HepG2 (cell line): ENCODE measurements around the gene EPHA10. TPM values are rescaled to one million over a fixed set of nuclear protein-coding genes. Genes with fewer than 3 reads are reported as not detected.

Source experiments
- AHR ChIP-seq: IDR thresholded peaks from 2 replicates; pipeline ENCODE4 v1.6.1; 2018; ENCODE audit warnings: missing genetic modification reagents, missing compliant biosample characterization
- ASH2L ChIP-seq: fragments of 300-600, 200-600 bp; sonication (generic); IDR thresholded peaks from 2 replicates; pipeline ENCODE4 v1.7.0; 2017; ENCODE audit warnings: low read depth, mild to moderate bottlenecking, moderate library complexity, mixed read lengths, low read length; ENCODE audit not compliant: insufficient read length
- HDAC6 ChIP-seq: fragments of 200-600 bp; sonication (generic); IDR thresholded peaks from 2 replicates; pipeline ENCODE4 v1.7.0; 2017; ENCODE audit warnings: mild to moderate bottlenecking, antibody characterized with exemption, low read length, low read depth
- HNF4G ChIP-seq, 2 experiments: sonication (generic) in 1 of 2; formaldehyde crosslinking in 1 of 2; IDR thresholded peaks; 2 replicates each; pipeline versions ENCODE4 v1.4.0 to v1.6.1; 2011 to 2020; ENCODE audit warnings: borderline replicate concordance in 2 of 2, low read depth in 2 of 2, mild to moderate bottlenecking in 2 of 2, low read length in 1 of 2, missing genetic modification reagents in 1 of 2, moderate library complexity in 1 of 2
- HNRNPK ChIP-seq: fragments of 200-400 bp; formaldehyde crosslinking; IDR thresholded peaks from 2 replicates; pipeline ENCODE4 v1.6.1; 2018; ENCODE audit warnings: low read length, low read depth, moderate library complexity, mild to moderate bottlenecking; ENCODE audit not compliant: poor library complexity, severe bottlenecking
- HNRNPUL1 ChIP-seq: fragments of 200-400 bp; formaldehyde crosslinking; IDR thresholded peaks from 2 replicates; pipeline ENCODE4 v1.6.1; 2017; ENCODE audit warnings: low read depth, mild to moderate bottlenecking, low read length, moderate library complexity
- KMT2A ChIP-seq: sonication (generic); formaldehyde crosslinking; IDR thresholded peaks from 2 replicates; pipeline ENCODE4 v1.4.0; 2020; ENCODE audit warnings: missing genetic modification reagents
- NFKB2 ChIP-seq: sonication (generic); formaldehyde crosslinking; IDR thresholded peaks from 2 replicates; pipeline ENCODE4 v1.4.0; 2020; ENCODE audit warnings: missing genetic modification reagents, borderline replicate concordance
- PCBP2 ChIP-seq: fragments of 200-400 bp; formaldehyde crosslinking; optimal IDR thresholded peaks from 2 replicates; pipeline ENCODE3; 2018; ENCODE audit warnings: low read length, low read depth; ENCODE audit not compliant: poor library complexity, severe bottlenecking
- SMARCE1 ChIP-seq: fragments of 450-650 bp; IDR thresholded peaks from 2 replicates; pipeline ENCODE4 v1.6.1; 2017; ENCODE audit warnings: borderline replicate concordance
- STAG1 ChIP-seq: sonication (generic); formaldehyde crosslinking; IDR thresholded peaks from 2 replicates; pipeline ENCODE4 v1.4.0; 2020; ENCODE audit warnings: missing genetic modification reagents
- TAF15 ChIP-seq: fragments of 200-400 bp; formaldehyde crosslinking; IDR thresholded peaks from one replicate; pipeline ENCODE4 v1.6.1; 2018; ENCODE audit warnings: mild to moderate bottlenecking, low read depth, low read length; ENCODE audit not compliant: poor library complexity, severe bottlenecking
- TFDP1 ChIP-seq: IDR thresholded peaks from 2 replicates; pipeline ENCODE4 v1.6.1; 2016; ENCODE audit warnings: missing compliant biosample characterization, missing genetic modification reagents, borderline replicate concordance
- XRCC5 ChIP-seq: fragments of 200-400 bp; formaldehyde crosslinking; optimal IDR thresholded peaks from 2 replicates; pipeline ENCODE3; 2017; ENCODE audit warnings: mild to moderate bottlenecking, low read length
- YY1 ChIP-seq: IDR thresholded peaks from 2 replicates; pipeline ENCODE4 v1.6.1; 2011; ENCODE audit warnings: low read length, low read depth, moderate library complexity, mild to moderate bottlenecking; ENCODE audit not compliant: insufficient read depth, insufficient replicate concordance
- ZNF230 ChIP-seq: sonication (generic); formaldehyde crosslinking; IDR thresholded peaks from 2 replicates; pipeline ENCODE4 v1.4.0; 2020; ENCODE audit warnings: mild to moderate bottlenecking, missing genetic modification reagents
- ZNF282 ChIP-seq: fragments of 450-650 bp; IDR thresholded peaks from 2 replicates; pipeline ENCODE4 v1.6.1; 2018; ENCODE audit not compliant: partially characterized antibody
- ZNF446 ChIP-seq: sonication (generic); formaldehyde crosslinking; IDR thresholded peaks from 2 replicates; pipeline ENCODE4 v1.5.0; 2020; ENCODE audit warnings: mild to moderate bottlenecking, missing genetic modification reagents
- ZNF468 ChIP-seq: sonication (generic); formaldehyde crosslinking; IDR thresholded peaks from 2 replicates; pipeline ENCODE4 v1.8.0; 2022; ENCODE audit warnings: mild to moderate bottlenecking, moderate library complexity, missing genetic modification reagents
- ZNF530 ChIP-seq: sonication (generic); formaldehyde crosslinking; IDR thresholded peaks from 2 replicates; pipeline ENCODE4 v1.5.0; 2020; ENCODE audit warnings: low read depth, mild to moderate bottlenecking, missing genetic modification reagents
- ZNF543 ChIP-seq: sonication (generic); formaldehyde crosslinking; IDR thresholded peaks from 2 replicates; pipeline ENCODE4 v1.4.0; 2020; ENCODE audit warnings: mild to moderate bottlenecking, missing genetic modification reagents
- ZNF550 ChIP-seq: sonication (generic); formaldehyde crosslinking; IDR thresholded peaks from 2 replicates; pipeline ENCODE4 v1.4.0; 2020; ENCODE audit warnings: mild to moderate bottlenecking, missing genetic modification reagents, borderline replicate concordance
- ZNF614 ChIP-seq: IDR thresholded peaks from 2 replicates; pipeline ENCODE4 v1.6.1; 2018; ENCODE audit warnings: missing biosample characterization, missing genetic modification reagents, inconsistent platforms, borderline replicate concordance
- ZNF7 ChIP-seq: IDR thresholded peaks from 2 replicates; pipeline ENCODE4 v1.6.1; 2016; ENCODE audit warnings: missing biosample characterization, missing genetic modification reagents
- ZSCAN29 ChIP-seq: sonication (generic); formaldehyde crosslinking; conservative IDR thresholded peaks from 2 replicates; pipeline ENCODE4 v1.4.0; 2020; ENCODE audit warnings: mild to moderate bottlenecking, missing genetic modification reagents
- ZSCAN31 ChIP-seq: sonication (generic); formaldehyde crosslinking; IDR thresholded peaks from 2 replicates; pipeline ENCODE4 v1.5.0; 2020; ENCODE audit warnings: low read depth, mild to moderate bottlenecking, missing genetic modification reagents
- polyA plus RNA-seq, 8 experiments: library from polyadenylated mRNA; depleted of rRNA in 3 of 8; stranded (reverse) in 7 of 8; unstranded in 1 of 8; fragments of >200 nt; fragmentation: Illumina TruSeq in 4 of 8; extraction: Trizol in 4 of 8; gene quantifications; 2 replicates each; pipeline versions ENCODE4 v1.2.1 to v1.2.3, GENCODE V29; 2011 to 2016; ENCODE audit warnings: low read depth in 4 of 8, missing spikeins in 1 of 8, mixed read lengths in 1 of 8; ENCODE audit not compliant: insufficient read depth in 1 of 8
- total RNA-seq, 5 experiments: library from RNA; depleted of rRNA; stranded (reverse); fragments of >200 nt; fragmentation: Illumina TruSeq; extraction: Trizol; gene quantifications; 2 replicates each; pipeline ENCODE4 v1.2.3, GENCODE V29; 2016; ENCODE audit warnings: low read depth in 1 of 5
- TF ChIP-seq, protein P1 (sequence below): sonication (generic); formaldehyde crosslinking; conservative IDR thresholded peaks from 2 replicates; pipeline ENCODE4 v1.8.1; 2023; ENCODE audit warnings: missing genetic modification reagents

The EPHA10 gene
- total and polyA plus RNA-seq, 2 of the 13 experiments (the other 11 are each of a cell fraction or from before 2014, with no cell fraction given), result 0.11 to 0.58 TPM

DNA sequence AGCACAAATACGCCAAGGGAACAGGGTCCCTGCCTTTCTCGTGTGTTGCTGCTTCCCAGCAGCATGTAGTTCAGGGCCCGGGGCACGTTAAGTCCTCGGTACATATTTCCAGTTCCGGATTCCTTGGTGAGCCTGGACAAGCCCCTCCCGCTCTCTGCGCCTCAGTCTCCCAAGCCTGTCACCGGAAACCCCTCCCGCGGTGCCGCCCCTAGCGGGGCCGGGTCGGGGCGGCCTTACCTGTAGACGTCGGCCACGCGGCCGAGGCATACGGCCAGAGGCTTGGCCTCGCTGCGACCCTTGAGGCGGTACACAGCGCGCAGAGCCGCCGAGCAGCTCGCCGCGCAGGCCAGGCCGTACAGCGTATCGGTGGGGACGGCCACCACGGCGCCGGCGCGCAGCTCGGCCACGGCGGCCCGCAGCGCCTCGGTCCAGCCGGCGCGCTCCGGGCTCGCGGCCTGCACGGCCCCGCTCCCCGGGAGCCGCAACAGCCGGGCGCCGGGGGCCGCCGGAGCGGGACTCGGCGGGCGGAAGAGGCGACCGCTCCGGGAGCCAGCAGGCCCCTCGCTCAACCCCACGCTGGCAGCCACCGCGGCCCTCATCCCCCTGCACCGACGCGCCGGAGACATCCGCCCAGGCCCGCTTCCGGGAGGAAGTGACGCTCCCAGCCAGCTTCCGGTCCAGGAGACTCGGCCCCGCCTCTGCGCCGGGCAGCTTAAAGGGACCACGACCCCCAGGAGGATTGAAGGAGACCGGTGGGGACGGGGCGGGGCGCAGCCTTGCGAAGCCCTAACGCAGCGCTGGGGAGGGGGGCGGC lies 42.8 kb upstream of the EPHA10 start, which contains the start of the genes C1orf122 and YRDC (continued):
- TF ChIP-seq YY1 (peak; percentile 6), ZNF530 (CRISPR knock-in tag) (no peak), ZNF543 (no peak; the same call in 1 of the 2 replicates), ZSCAN31 (CRISPR knock-in tag) (no peak), STAG1 (no peak; the same call in 1 of the 2 replicates), ZSCAN29 (CRISPR knock-in tag) (no peak), ZNF7 (no peak), ASH2L (peak; percentile 36), NFKB2 (CRISPR knock-in tag) (no peak), ZNF282 (no peak), ZNF446 (CRISPR knock-in tag) (no peak), ZNF550 (CRISPR knock-in tag) (no peak), SMARCE1 (no peak), TFDP1 (CRISPR knock-in tag) (0 out of 2 replicates have a peak, but pooled peaks have one; percentile 20), AHR (CRISPR knock-in tag) (no peak), ZNF614 (no peak), HNRNPUL1 (no peak), HNRNPK (peak; percentile 44), HNF4G (IDR thresholded peaks at IDR 0.05; ENCODE audit: borderline replicate concordance, low read depth, low read length) (no peak), HNF4G (CRISPR knock-in tag; IDR thresholded peaks at IDR 0.05; ENCODE audit: borderline replicate concordance, low read depth) (no peak; the same call in 1 of the 2 replicates), ZNF468 (CRISPR knock-in tag) (no peak), XRCC5 (peak; percentile 51), TAF15 (no peak), PCBP2 (no peak), KMT2A (no peak), HDAC6 (no peak), ZNF230 (CRISPR knock-in tag) (no peak)
- TF ChIP-seq, protein P1, sequence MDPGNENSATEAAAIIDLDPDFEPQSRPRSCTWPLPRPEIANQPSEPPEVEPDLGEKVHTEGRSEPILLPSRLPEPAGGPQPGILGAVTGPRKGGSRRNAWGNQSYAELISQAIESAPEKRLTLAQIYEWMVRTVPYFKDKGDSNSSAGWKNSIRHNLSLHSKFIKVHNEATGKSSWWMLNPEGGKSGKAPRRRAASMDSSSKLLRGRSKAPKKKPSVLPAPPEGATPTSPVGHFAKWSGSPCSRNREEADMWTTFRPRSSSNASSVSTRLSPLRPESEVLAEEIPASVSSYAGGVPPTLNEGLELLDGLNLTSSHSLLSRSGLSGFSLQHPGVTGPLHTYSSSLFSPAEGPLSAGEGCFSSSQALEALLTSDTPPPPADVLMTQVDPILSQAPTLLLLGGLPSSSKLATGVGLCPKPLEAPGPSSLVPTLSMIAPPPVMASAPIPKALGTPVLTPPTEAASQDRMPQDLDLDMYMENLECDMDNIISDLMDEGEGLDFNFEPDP (CRISPR knock-in tag), result no peak
